CD4-positive, CD25-positive, alpha-beta regulatory T cell (primary cell): ENCODE measurements around the gene SERTAD3. TPM values are rescaled to one million over a fixed set of nuclear protein-coding genes. Genes with fewer than 3 reads are reported as not detected.
"Not testable (repeated sequence)": the region's sequence is repeated elsewhere in the genome, so short reads cannot be mapped to it uniquely, and the experiment has no call there.

ENCODE experiments used
- ATAC-seq, 2 donors: fragments of 150-1000 bp; cut with Tn5 transposase; one replicate each; pipeline ENCODE4 v1.10.0; 2021; ENCODE audit warnings: low read depth in 2 of 2, moderate number of reproducible peaks in 2 of 2, moderate library complexity in 1 of 2
- DNase-seq, 3 donors: peaks; one replicate each; pipeline versions ENCODE4 v3.0.0 to v3.0.0-alpha.2; 2012 to 2022; ENCODE audit warnings: mixed read lengths in 1 of 3
- H3K27ac ChIP-seq: one replicate; pipeline ENCODE4 v1.7.0; 2013; ENCODE audit warnings: mild to moderate bottlenecking, low read length; ENCODE audit not compliant: insufficient read depth, poor library complexity, severe bottlenecking
- H3K27me3 ChIP-seq: one replicate; pipeline ENCODE4 v1.7.0; 2013; ENCODE audit warnings: low read length; ENCODE audit not compliant: control insufficient read depth, insufficient read depth
- H3K36me3 ChIP-seq: one replicate; pipeline ENCODE4 v1.7.0; 2013; ENCODE audit warnings: mild to moderate bottlenecking, low read length, moderate library complexity; ENCODE audit not compliant: control insufficient read depth, insufficient read depth
- H3K4me1 ChIP-seq: 2 replicates; pipeline ENCODE4 v1.7.0; 2013; ENCODE audit warnings: mild to moderate bottlenecking, low read length; ENCODE audit not compliant: insufficient read depth, control insufficient read depth, poor library complexity, severe bottlenecking
- H3K4me3 ChIP-seq: one replicate; pipeline ENCODE4 v1.7.0; 2013; ENCODE audit warnings: low read depth, mild to moderate bottlenecking, low read length, moderate library complexity
- H3K9me3 ChIP-seq, 2 experiments: 1 replicate in 1 of 2; 2 replicates in 1 of 2; pipeline ENCODE4 v1.7.0; 2013; ENCODE audit warnings: low read length in 2 of 2, mild to moderate bottlenecking in 1 of 2, moderate library complexity in 1 of 2; ENCODE audit not compliant: control insufficient read depth in 2 of 2
- H3K27ac Mint-ChIP-seq, 3 donors: one replicate each; pipeline ENCODE4 v1.8.0; 2020 to 2022; ENCODE audit warnings: mild to moderate bottlenecking in 3 of 3, mixed read lengths in 3 of 3, moderate library complexity in 2 of 3
- H3K27me3 Mint-ChIP-seq: one replicate; pipeline ENCODE4 v1.8.0; 2022; ENCODE audit warnings: mild to moderate bottlenecking, mixed read lengths
- H3K36me3 Mint-ChIP-seq: one replicate; pipeline ENCODE4 v1.8.0; 2020; ENCODE audit warnings: mixed read lengths
- H3K4me1 Mint-ChIP-seq, 4 donors: one replicate each; pipeline ENCODE4 v1.8.0; 2020 to 2022; ENCODE audit warnings: mixed read lengths in 4 of 4, mild to moderate bottlenecking in 1 of 4
- H3K4me3 Mint-ChIP-seq, 4 donors: one replicate each; pipeline ENCODE4 v1.8.0; 2020 to 2022; ENCODE audit warnings: mild to moderate bottlenecking in 4 of 4, mixed read lengths in 4 of 4, moderate library complexity in 3 of 4
- H3K9me3 Mint-ChIP-seq, 7 donors: one replicate each; pipeline ENCODE4 v1.8.0; 2020 to 2022; ENCODE audit warnings: mixed read lengths in 7 of 7, mild to moderate bottlenecking in 3 of 7, moderate library complexity in 2 of 7
- polyA plus RNA-seq, 4 donors: library from polyadenylated mRNA; unstranded; fragments of 300-500 nt; fragmentation: Illumina TruSeq; gene quantifications; one replicate each; pipeline ENCODE4 v1.2.3, GENCODE V29; 2021
- total RNA-seq: library from RNA; stranded (reverse); gene quantifications from one replicate; pipeline ENCODE4 v1.2.3, GENCODE V29; 2022

The SERTAD3 gene
- total and polyA plus RNA-seq, 5 donors from 2014 or later: 3.1 to 19.5 (median 6.8) TPM

DNA sequence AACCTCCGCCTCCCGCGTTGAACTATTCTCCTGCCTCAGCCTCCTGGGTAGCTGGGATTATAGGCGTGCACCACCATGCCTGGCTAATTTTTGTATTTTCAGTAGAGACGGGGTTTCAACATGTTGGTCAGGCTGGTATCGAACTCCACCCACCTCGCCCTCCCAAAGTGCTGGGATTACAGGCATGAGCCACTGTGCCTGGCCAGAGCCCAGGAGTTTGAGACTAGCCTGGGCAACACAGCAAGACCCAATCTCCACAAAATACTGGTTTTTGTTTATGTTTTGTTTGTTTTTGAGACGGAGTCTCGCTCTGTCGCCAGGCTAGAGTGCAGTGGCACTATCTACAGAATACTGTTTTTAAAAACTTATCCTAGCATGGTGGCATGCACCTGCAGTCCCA is 13.9 kb downstream of the SERTAD3 start:
- not testable (repeated sequence) for ATAC-seq, H3K9me3 Mint-ChIP-seq

DNA sequence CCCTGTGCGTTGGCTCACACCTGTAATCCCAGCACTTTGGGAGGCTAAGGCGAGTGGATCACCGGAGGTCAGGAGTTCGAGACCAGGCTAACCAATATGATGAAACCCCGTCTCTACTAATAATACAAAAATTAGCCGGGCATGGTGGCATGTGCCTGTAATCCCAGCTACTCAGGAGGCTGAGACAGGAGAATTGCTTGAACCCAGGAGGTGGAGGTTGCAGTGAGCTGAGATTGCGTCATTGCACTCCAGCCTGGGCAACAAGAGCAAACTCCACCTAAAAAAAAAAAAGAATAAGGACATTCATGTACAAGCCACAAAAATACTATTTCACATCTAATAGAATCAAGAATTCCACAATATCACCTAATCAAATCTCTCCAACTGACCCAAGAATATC is 15.9 kb downstream of the SERTAD3 start:
- H3K36me3 ChIP-seq, H3K9me3 ChIP-seq, H3K27ac Mint-ChIP-seq, DNase-seq, H3K27me3 ChIP-seq, H3K27ac ChIP-seq, H3K36me3 Mint-ChIP-seq, H3K4me3 ChIP-seq, H3K9me3 Mint-ChIP-seq, ATAC-seq: not testable (repeated sequence)
- peaks cover 19% of the 10 kb centered on the region for H3K27me3 Mint-ChIP-seq
- H3K4me1 Mint-ChIP-seq: peaks cover 0 to 26% (median 17%) of the 10 kb centered on the region in 4 donors
- H3K4me3 Mint-ChIP-seq: peak overlapping the region in 3 of 4 donors; percentile 2 to 89 (median 19)
- peaks cover 26% of the 10 kb centered on the region for H3K4me1 ChIP-seq

More for the DNA sequence above, 13.9 kb downstream of the SERTAD3 start:
- H3K4me1 ChIP-seq: peaks cover 15% of the 10 kb centered on the region
- not testable (repeated sequence) for H3K27me3 ChIP-seq, H3K36me3 ChIP-seq, H3K27ac ChIP-seq, H3K4me3 Mint-ChIP-seq, DNase-seq, H3K9me3 ChIP-seq, H3K4me3 ChIP-seq, H3K36me3 Mint-ChIP-seq, H3K27ac Mint-ChIP-seq
- Mint-ChIP-seq H3K27me3 (peaks cover 19% of the 10 kb centered on the region), H3K4me1 (peaks cover 0 to 26% (median 10%) of the 10 kb centered on the region in 4 donors)

GRCh38 chr19:40425450-40426287 is 18.5 kb downstream of the SERTAD3 start, which contains the start of gene SERTAD1:
Gene SERTAD1 (minus strand): TSS chr19:40425992. CDS start chr19:40423546, 2,446 bp downstream.
- H3K27me3 Mint-ChIP-seq: peaks cover 22% of the 10 kb centered on the region
- H3K27me3 ChIP-seq: no peaks in the 10 kb centered on the region
- no peaks in the 10 kb centered on the region for H3K36me3 Mint-ChIP-seq
- no peaks in the 10 kb centered on the region for H3K9me3 ChIP-seq
- H3K4me3 Mint-ChIP-seq: peak within 1 kb of the TSS; percentile 91 to 97 (median 96)
- H3K36me3 ChIP-seq: peaks cover 6% of the 10 kb centered on the region
- peak; percentile 100 for DNase-seq
- H3K4me1 ChIP-seq: peaks cover 42% of the 10 kb centered on the region
- H3K27ac ChIP-seq: peak within 1 kb of the TSS; percentile 96
- peak within 1 kb of the TSS; percentile 97 to 99 (median 99) for H3K27ac Mint-ChIP-seq
- H3K4me1 Mint-ChIP-seq: peaks cover 0 to 35% (median 21%) of the 10 kb centered on the region in 4 donors
- H3K4me3 ChIP-seq: peak within 1 kb of the TSS; percentile 90
- peak; percentile 92 to 93 for ATAC-seq
- peaks cover 0 to 2% (median 0%) of the 10 kb centered on the region in 7 donors for H3K9me3 Mint-ChIP-seq

DNA sequence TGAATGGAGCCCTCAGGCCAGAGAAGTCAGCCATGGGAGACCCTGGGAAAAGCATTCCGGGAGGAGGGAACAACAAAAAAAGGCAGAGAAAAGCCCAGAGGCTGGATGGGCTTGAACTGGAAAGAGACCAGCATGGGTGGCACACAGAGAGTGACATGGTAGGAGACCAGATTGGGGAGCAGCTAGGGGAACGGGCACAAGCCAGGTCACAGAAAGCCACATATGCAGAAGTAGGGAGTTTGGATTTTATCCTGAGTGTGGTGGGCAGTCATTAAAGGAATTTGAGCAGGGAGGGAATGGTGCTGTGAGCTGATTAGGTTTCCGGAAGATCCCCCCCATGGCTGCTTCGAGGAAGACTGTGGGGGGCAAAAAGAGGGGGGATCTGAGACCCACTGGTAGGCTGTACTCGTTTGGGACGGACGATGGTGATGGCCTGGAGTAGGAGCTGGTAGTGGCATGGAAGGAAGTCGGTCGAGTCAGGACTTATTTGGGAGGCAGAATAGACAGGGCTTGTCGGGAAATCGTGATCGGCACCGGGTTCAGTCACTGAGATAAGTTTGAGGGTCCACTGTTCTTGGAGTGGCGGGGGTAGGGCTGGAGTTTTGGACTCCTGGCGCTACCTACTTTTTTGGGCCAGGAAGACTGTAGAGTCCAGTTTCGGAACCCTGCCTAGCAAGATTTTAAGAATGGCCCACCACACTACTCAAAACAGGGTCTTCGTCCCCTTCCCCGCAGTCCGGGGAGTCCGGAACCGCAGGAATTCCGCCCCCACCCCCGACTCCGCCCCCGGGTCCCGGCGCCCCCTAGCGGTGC is 19.3 kb downstream of the SERTAD3 start:
- Mint-ChIP-seq H3K27me3 (peaks cover 24% of the 10 kb centered on the region), H3K36me3 (no peaks in the 10 kb centered on the region), H3K4me1 (peaks cover 0 to 35% (median 23%) of the 10 kb centered on the region in 4 donors), H3K4me3 (peak overlapping the region; percentile 91 to 97 (median 96)), H3K9me3 (peaks cover 0 to 2% (median 0%) of the 10 kb centered on the region in 7 donors), H3K27ac (peak overlapping the region; percentile 97 to 99 (median 99))
- ATAC-seq (no peak), DNase-seq (peak in 1 of 3 donors; percentile 25)
- peaks cover 42% of the 10 kb centered on the region for H3K4me1 ChIP-seq
- H3K9me3 ChIP-seq: no peaks in the 10 kb centered on the region
- H3K4me3 ChIP-seq: peak overlapping the region; percentile 90
- H3K27me3 ChIP-seq: no peaks in the 10 kb centered on the region
- peaks cover 6% of the 10 kb centered on the region for H3K36me3 ChIP-seq
- peak overlapping the region; percentile 96 for H3K27ac ChIP-seq

DNA sequence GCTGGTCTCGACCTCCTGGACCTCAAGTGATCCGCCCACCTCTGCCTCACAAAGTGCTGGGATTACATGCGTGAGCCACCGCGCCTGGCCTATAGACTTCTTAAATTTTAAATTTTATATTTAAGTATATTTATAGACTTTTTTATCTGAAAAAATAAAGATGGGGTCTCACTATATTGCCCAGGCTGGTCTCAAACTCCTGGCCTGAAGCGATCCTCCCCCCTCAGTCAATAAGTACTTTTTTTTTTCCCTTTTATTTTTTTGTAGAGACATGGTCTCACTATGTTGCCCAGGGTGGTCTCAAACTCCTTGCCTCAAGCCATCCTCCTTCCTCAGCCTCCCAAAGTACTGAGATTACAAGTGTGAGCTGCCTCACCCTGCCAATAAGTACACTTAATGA is 20.2 kb downstream of the SERTAD3 start:
- peaks cover 24% of the 10 kb centered on the region for H3K27me3 Mint-ChIP-seq
- H3K4me1 Mint-ChIP-seq: peaks cover 0 to 38% (median 23%) of the 10 kb centered on the region in 4 donors
- DNase-seq (no peak), ATAC-seq (no peak)
- H3K4me3 Mint-ChIP-seq: peak overlapping the region; percentile 44 to 95 (median 74)
- no peak overlapping the region for H3K4me3 ChIP-seq
- H3K9me3 Mint-ChIP-seq: peaks cover 0 to 2% (median 0%) of the 10 kb centered on the region in 7 donors
- H3K36me3 ChIP-seq: peaks cover 6% of the 10 kb centered on the region
- H3K36me3 Mint-ChIP-seq: no peaks in the 10 kb centered on the region
- H3K9me3 ChIP-seq: no peaks in the 10 kb centered on the region
- H3K4me1 ChIP-seq: peaks cover 42% of the 10 kb centered on the region
- peak overlapping the region; percentile 96 for H3K27ac ChIP-seq
- no peaks in the 10 kb centered on the region for H3K27me3 ChIP-seq
- peak overlapping the region in 2 of 3 donors; percentile 97 to 99 for H3K27ac Mint-ChIP-seq

DNA sequence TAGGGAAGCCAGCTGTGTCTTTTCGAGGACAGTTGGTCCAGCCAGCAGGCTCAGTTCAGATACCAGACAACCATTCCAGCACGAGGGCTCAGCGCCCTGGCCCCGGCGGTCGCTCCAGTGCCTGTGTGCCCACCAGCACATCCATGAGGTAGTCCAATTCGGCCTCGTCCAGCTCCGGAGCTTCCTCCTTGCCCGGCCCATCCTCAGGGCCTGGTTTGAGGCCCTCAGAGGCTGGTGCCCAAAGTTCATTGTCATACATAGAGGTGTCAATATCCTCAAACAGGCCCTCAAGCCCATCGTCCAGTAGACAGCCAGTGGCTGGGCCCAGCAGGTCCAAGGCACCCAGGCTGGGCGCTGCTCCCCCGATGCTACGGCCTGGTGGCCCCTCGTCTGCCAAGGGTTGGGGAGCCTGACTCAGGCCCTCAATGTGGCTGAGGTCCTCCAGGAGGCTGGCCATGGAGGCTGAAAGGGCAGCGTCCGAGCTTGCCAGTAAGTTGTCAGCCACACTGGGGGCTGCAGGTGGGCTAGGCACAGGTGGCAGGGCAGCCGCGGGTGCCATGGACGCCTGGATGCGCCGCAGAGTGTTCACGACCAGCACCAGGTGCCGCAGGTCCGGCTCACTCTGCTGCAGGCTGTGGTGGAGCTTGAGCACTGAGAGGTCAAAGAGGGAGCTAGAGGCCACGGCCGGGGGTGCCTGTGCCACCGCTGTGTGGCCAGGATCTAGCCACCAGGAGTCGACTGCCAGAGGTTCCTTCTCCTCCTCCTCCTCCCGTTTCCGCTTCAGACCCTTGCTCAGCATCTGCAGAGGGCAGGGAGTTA is 21.2 kb downstream of the SERTAD3 start:
- DNase-seq: no peak
- H3K27ac ChIP-seq: no peak overlapping the region
- H3K4me3 Mint-ChIP-seq: peak overlapping the region; percentile 89 to 96 (median 93)

More for the DNA sequence above, 21.2 kb downstream of the SERTAD3 start:
- Mint-ChIP-seq H3K4me1 (peaks cover 0 to 42% (median 26%) of the 10 kb centered on the region in 4 donors), H3K9me3 (peaks cover 0 to 2% (median 0%) of the 10 kb centered on the region in 7 donors), H3K36me3 (no peaks in the 10 kb centered on the region), H3K27me3 (peaks cover 27% of the 10 kb centered on the region), H3K27ac (peak overlapping the region in 2 of 3 donors; percentile 32 to 95)
- H3K4me3 ChIP-seq: no peak overlapping the region
- peaks cover 42% of the 10 kb centered on the region for H3K4me1 ChIP-seq
- no peaks in the 10 kb centered on the region for H3K9me3 ChIP-seq
- ATAC-seq: no peak
- H3K27me3 ChIP-seq: no peaks in the 10 kb centered on the region
- peaks cover 6% of the 10 kb centered on the region for H3K36me3 ChIP-seq
